Smooth muscle cell (in vitro differentiated cells): Measurements from ENCODE around the gene CYP21A2. TPM values are rescaled to one million over a fixed set of nuclear protein-coding genes. Genes with fewer than 3 reads are reported as not detected.

ENCODE experiments used
- DNase-seq: peaks from one replicate; lab custom pipeline; 2025; ENCODE audit not compliant: unreplicated experiment; lab: John Stamatoyannopoulos, UW
- H2AFZ ChIP-seq: fragments of 200-600 bp; sonication (generic); 2 replicates; pipeline ENCODE4 v1.6.0; 2016; ENCODE audit warnings: antibody characterized with exemption, low read depth, mild to moderate bottlenecking
- H3F3A ChIP-seq: fragments of 200-600 bp; sonication (generic); 2 replicates; pipeline ENCODE4 v1.6.0; 2017; ENCODE audit warnings: antibody characterized with exemption, low read depth
- H3K27ac ChIP-seq: fragments of 200-600 bp; sonication (generic); 2 replicates; pipeline ENCODE4 v1.5.1; 2016; ENCODE audit warnings: low read depth, mild to moderate bottlenecking
- H3K27me3 ChIP-seq: fragments of 200-600 bp; sonication (generic); 2 replicates; pipeline ENCODE4 v1.6.1; 2016; ENCODE audit warnings: low read depth, mild to moderate bottlenecking
- H3K36me3 ChIP-seq: fragments of 200-600 bp; sonication (generic); 2 replicates; pipeline ENCODE4 v1.5.1; 2016; ENCODE audit warnings: low read depth
- H3K4me1 ChIP-seq: fragments of 200-600 bp; sonication (generic); 2 replicates; pipeline ENCODE4 v1.5.1; 2016; ENCODE audit warnings: low read depth
- H3K4me2 ChIP-seq: fragments of 200-600 bp; sonication (generic); 2 replicates; pipeline ENCODE4 v1.6.0; 2016; ENCODE audit warnings: mild to moderate bottlenecking
- H3K4me3 ChIP-seq: fragments of 200-600 bp; sonication (generic); 2 replicates; pipeline ENCODE4 v1.5.1; 2016; ENCODE audit warnings: mild to moderate bottlenecking
- H3K79me2 ChIP-seq: fragments of 200-600 bp; sonication (generic); 2 replicates; pipeline ENCODE4 v1.6.0; 2016; ENCODE audit warnings: low read depth, mild to moderate bottlenecking
- H3K9ac ChIP-seq: fragments of 200-600 bp; sonication (generic); 2 replicates; pipeline ENCODE4 v1.6.0; 2016; ENCODE audit warnings: low read depth
- H3K9me3 ChIP-seq: fragments of 200-600 bp; sonication (generic); replicated peaks from 2 replicates; pipeline ENCODE4 v1.5.1; 2016; ENCODE audit warnings: low read depth
- H4K20me1 ChIP-seq: fragments of 200-600 bp; sonication (generic); 2 replicates; pipeline ENCODE4 v1.6.0; 2016; ENCODE audit warnings: low read depth
- CTCF ChIP-seq: fragments of 200-600 bp; sonication (generic); IDR thresholded peaks from 2 replicates; pipeline ENCODE4 v1.5.1; 2017; ENCODE audit warnings: borderline replicate concordance, mild to moderate bottlenecking, antibody characterized with exemption; ENCODE audit not compliant: insufficient read depth, poor library complexity, severe bottlenecking
- WGBS: methylation state at CpG from one replicate; pipeline ENCODE4 v1.1.7; 2016; ENCODE audit warnings: low lambda C conversion rate; 5-methylcytosine and 5-hydroxymethylcytosine counted together
- polyA plus RNA-seq: library from polyadenylated mRNA; unstranded; fragments of >200 nt; fragmentation: Nextera tagmentation; extraction: Ambion mirVana; gene quantifications from 2 replicates; pipeline ENCODE4 v1.2.1, GENCODE V29; 2016
- total RNA-seq: library from RNA; depleted of rRNA; stranded (reverse); fragments of >200 nt; gene quantifications from 2 replicates; pipeline ENCODE4 v1.2.3, GENCODE V29; 2014

Gene CYP21A2
- total and polyA plus RNA-seq, 2 experiments from 2014 or later: not detected

GRCh38 chr6:32084780-32085179 is 46.6 kb downstream of the CYP21A2 start:
- Histone ChIP-seq H3K4me2 (no peak overlapping the region), H3K36me3 (no peaks in the 10 kb centered on the region), H3K9ac (no peak overlapping the region), H2AFZ (no peak overlapping the region), H3K4me3 (no peak overlapping the region), H3K27ac (no peak overlapping the region), H3K4me1 (no peaks in the 10 kb centered on the region), H3F3A (peaks cover 3% of the 10 kb centered on the region), H3K79me2 (no peaks in the 10 kb centered on the region), H4K20me1 (peaks cover 11% of the 10 kb centered on the region), H3K27me3 (peaks cover 23% of the 10 kb centered on the region), H3K9me3 (no peaks in the 10 kb centered on the region)
- WGBS: 93% methylated on average over 2 of the region's 2 CpGs
- no peak for TF ChIP-seq CTCF
- DNase-seq: no peak

- WGBS: 92% methylated on average over 17 of the region's 17 CpGs
- Histone ChIP-seq H3K4me2 (no peak overlapping the region), H3K9ac (no peak overlapping the region), H3K9me3 (no peaks in the 10 kb centered on the region), H3K4me3 (no peak overlapping the region), H3K27ac (no peak overlapping the region), H3F3A (peaks cover 8% of the 10 kb centered on the region), H3K36me3 (no peaks in the 10 kb centered on the region), H4K20me1 (peaks cover 11% of the 10 kb centered on the region), H3K4me1 (no peaks in the 10 kb centered on the region), H3K79me2 (no peaks in the 10 kb centered on the region), H3K27me3 (peaks cover 29% of the 10 kb centered on the region), H2AFZ (no peak overlapping the region)
- no peak for DNase-seq
- no peak for TF ChIP-seq CTCF
Measured at GRCh38 chr6:32085759-32086459, 47.7 kb downstream of the CYP21A2 start.

- Histone ChIP-seq H3K36me3 (no peaks in the 10 kb centered on the region), H4K20me1 (peaks cover 11% of the 10 kb centered on the region), H3K4me3 (no peak overlapping the region), H3K27ac (no peak overlapping the region), H3K9ac (no peak overlapping the region), H2AFZ (no peak overlapping the region), H3K9me3 (no peaks in the 10 kb centered on the region), H3K4me1 (no peaks in the 10 kb centered on the region), H3K79me2 (no peaks in the 10 kb centered on the region), H3K4me2 (no peak overlapping the region), H3F3A (peaks cover 10% of the 10 kb centered on the region), H3K27me3 (peaks cover 29% of the 10 kb centered on the region)
- TF ChIP-seq CTCF: no peak
- 49% methylated on average over 20 of the region's 45 CpGs for WGBS
- DNase-seq: no peak
Measured at GRCh38 chr6:32086661-32087573, 48.7 kb downstream of the CYP21A2 start.
